Measurements from ENCODE around the gene KRTAP5-6.

The KRTAP5-6 gene

GRCh38 chr11:1696608-1697570 is at the start of gene KRTAP5-6:
Gene KRTAP5-6 (plus strand): TSS chr11:1697195. CDS start chr11:1697246, 51 bp downstream.
- intact Hi-C loops (cut with micrococcal nuclease) = no loop called here
- Mint-ChIP-seq H3K36me3 (ENCODE audit: low read depth) (no peaks in the 10 kb centered on the region), H3K27me3 (peaks cover 81% of the 10 kb centered on the region), H3K4me3 (no peak within 1 kb of the TSS), H3K9me3 (no peaks in the 10 kb centered on the region), H3K27ac (no peak within 1 kb of the TSS), H3K4me1 (ENCODE audit: low read depth) (peaks cover 11% of the 10 kb centered on the region)

- Mint-ChIP-seq H3K36me3 (ENCODE audit: low read depth) (no peaks in the 10 kb centered on the region), H3K27me3 (peaks cover 37% of the 10 kb centered on the region), H3K4me1 (ENCODE audit: low read depth) (no peaks in the 10 kb centered on the region), H3K9me3 (no peaks in the 10 kb centered on the region), H3K4me3 (no peak overlapping the region), H3K27ac (no peak overlapping the region)
- intact Hi-C loops (cut with micrococcal nuclease) = no loop called here
Measured at GRCh38 chr11:1647901-1648652, 48.9 kb upstream of the KRTAP5-6 start.

DNA sequence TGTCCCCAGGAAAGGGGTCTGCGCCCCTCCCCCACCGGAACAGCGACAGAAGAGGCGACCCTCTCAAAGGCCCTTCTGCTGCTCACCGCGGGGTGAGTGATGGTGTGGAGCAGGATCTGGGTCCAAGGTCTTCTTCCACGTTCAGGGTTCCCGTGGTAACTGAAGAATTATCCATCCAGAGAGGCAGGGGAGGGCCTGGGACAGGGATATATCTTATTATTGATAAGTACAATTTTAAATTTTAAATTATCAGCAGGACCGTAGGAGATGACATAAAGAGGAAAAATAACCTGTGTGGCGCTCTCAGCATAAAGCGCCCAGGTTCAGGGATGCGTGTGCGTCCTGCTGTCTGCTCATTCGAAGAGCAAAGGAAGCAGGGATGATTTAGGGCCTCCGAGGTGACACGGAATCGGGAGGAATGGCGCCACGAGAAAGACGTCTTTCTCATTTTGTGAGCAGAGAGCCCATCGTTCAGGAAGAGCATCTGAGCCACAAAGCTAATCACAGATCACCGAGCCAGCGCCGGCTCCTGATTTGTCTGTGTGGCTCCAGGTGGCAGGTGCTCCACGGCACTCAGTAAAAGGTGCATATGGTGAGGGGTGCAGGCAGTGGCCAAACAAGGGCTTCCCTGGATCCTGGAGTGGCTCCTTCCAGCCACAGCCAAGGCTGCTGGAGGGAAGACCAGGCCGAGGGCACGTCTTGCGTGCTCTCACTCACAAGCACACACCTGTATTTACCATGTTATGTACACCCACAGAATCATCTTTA is 48.2 kb upstream of the KRTAP5-6 start:
- Mint-ChIP-seq H3K36me3 (ENCODE audit: low read depth) (no peaks in the 10 kb centered on the region), H3K4me1 (ENCODE audit: low read depth) (no peaks in the 10 kb centered on the region), H3K27ac (no peak overlapping the region), H3K4me3 (no peak overlapping the region), H3K9me3 (no peaks in the 10 kb centered on the region), H3K27me3 (peaks cover 41% of the 10 kb centered on the region)
- intact Hi-C loops (cut with micrococcal nuclease) = no loop called here

DNA sequence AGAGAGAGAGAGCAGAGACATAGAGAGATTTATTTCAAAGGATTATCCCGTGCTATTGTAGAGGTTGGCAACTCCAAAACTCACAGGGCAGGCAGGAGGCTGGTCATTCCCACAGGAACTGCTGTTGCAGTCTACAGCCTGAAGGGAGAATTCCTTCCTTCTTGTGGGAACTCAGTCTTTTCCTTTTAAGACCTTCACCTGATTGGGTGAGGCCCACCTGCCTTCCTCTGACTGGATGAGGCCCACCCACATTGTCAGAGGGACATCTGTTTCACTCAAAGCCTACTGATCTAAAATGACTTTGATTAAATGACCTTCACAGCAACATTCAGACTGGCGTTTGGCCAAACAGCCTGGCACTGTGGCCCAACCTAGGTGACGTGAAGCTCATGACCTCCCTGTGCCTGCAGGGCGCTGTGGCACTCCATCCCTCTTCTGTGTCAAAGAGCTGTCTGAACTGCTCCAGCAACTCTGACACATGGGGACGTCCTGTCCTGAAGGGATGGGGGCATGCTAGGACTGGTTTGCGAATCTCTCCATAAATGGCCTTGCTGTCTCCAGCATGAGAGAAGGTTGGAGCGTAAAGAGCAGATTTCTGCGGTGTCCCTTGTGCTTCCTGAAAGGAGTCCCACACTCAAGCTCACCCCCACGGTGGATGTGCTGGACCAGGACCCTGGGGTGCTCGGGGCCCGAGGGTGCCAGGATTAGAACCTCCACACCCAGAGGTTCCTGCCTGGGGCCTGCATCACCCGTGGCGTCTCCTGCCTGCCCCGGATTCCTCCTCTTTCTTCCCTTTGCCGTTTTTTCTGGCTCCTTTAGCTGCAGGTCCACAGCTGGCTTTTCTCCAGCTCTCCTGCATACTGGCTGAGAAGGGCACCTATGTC is 46.7 kb upstream of the KRTAP5-6 start:
- intact Hi-C loops (cut with micrococcal nuclease) = loop anchor here (10.0 kb wide), 1 partner anchor 505 kb away; no protein-coding TSS in a partner anchor
- H3K4me1 Mint-ChIP-seq (ENCODE audit: low read depth) = no peaks in the 10 kb centered on the region
- no peaks in the 10 kb centered on the region for H3K36me3 Mint-ChIP-seq (ENCODE audit: low read depth)
- H3K27me3 Mint-ChIP-seq = peaks cover 42% of the 10 kb centered on the region
- H3K27ac Mint-ChIP-seq = no peak overlapping the region
- no peak overlapping the region for H3K4me3 Mint-ChIP-seq
- no peaks in the 10 kb centered on the region for H3K9me3 Mint-ChIP-seq

DNA sequence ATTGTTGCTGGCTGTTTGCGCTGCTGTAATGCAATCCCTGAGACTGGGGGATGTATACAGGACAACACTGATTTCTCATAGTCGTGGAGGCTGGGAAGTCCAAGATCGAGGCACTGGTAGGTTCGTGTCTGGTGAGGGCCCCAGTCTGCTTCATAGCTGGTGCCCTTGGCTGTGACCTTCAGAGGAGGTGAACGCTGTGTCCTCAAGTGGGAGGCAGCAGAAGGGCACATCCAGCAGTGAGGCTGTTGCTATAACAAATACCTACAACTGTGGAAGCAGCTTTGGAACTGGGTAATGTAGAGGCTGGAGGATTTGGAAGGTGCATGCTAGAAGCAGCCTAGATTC is 46.1 kb upstream of the KRTAP5-6 start:
- peaks cover 45% of the 10 kb centered on the region for H3K27me3 Mint-ChIP-seq
- no peak overlapping the region for H3K27ac Mint-ChIP-seq
- intact Hi-C loops (cut with micrococcal nuclease) = loop anchor here (10.0 kb wide), 1 partner anchor 504 kb away; no protein-coding TSS in a partner anchor
- no peaks in the 10 kb centered on the region for H3K9me3 Mint-ChIP-seq
- H3K36me3 Mint-ChIP-seq (ENCODE audit: low read depth) = no peaks in the 10 kb centered on the region
- no peak overlapping the region for H3K4me3 Mint-ChIP-seq
- H3K4me1 Mint-ChIP-seq (ENCODE audit: low read depth) = no peaks in the 10 kb centered on the region

DNA sequence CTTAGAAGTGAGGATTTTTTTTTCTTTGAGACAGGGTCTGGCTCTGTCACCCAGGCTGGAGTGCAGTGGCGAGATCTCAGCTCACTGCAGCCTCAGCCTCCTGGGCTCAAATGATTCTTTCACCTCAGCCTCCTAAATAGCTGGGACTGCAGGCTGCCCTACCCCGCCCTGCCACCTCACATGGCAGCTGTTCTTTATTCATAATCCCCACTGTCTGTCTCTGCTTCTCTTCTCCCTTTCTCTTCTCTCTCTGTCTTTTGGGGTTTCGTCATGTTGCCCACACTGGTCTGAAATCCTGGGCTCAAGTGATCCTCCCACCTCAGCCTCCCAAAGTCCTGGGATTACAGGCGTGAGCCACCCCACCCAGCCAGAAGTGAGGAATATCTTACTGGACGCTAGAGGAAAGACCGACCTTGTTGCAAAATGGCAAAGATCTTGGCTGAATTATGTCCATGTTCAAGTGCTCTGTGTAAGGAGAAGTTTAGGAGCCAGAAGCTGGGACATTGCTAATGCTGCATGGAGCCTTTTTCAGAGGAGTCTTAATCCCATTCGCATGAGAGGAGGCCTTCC is 45.5 kb upstream of the KRTAP5-6 start:
- H3K27me3 Mint-ChIP-seq = peaks cover 47% of the 10 kb centered on the region
- H3K27ac Mint-ChIP-seq = no peak overlapping the region
- H3K4me3 Mint-ChIP-seq = no peak overlapping the region
- H3K9me3 Mint-ChIP-seq = no peaks in the 10 kb centered on the region
- intact Hi-C loops (cut with micrococcal nuclease) = loop anchor here (10.0 kb wide), 1 partner anchor 503 kb away; no protein-coding TSS in a partner anchor
- H3K36me3 Mint-ChIP-seq (ENCODE audit: low read depth) = no peaks in the 10 kb centered on the region
- H3K4me1 Mint-ChIP-seq (ENCODE audit: low read depth) = no peaks in the 10 kb centered on the region

- no peak overlapping the region for H3K27ac Mint-ChIP-seq
Measured at GRCh38 chr11:1652026-1652425, 45.0 kb upstream of the KRTAP5-6 start.

GRCh38 chr11:1652442-1652770 is 44.6 kb upstream of the KRTAP5-6 start:
- Mint-ChIP-seq H3K36me3 (ENCODE audit: low read depth) (no peaks in the 10 kb centered on the region), H3K4me1 (ENCODE audit: low read depth) (no peaks in the 10 kb centered on the region), H3K9me3 (no peaks in the 10 kb centered on the region), H3K27ac (no peak overlapping the region), H3K4me3 (no peak overlapping the region), H3K27me3 (peaks cover 52% of the 10 kb centered on the region)
- intact Hi-C loops (cut with micrococcal nuclease) = loop anchor here (10.0 kb wide), 1 partner anchor 502 kb away; no protein-coding TSS in a partner anchor

More at GRCh38 chr11:1652026-1652425, 45.0 kb upstream of the KRTAP5-6 start:
- Mint-ChIP-seq H3K36me3 (ENCODE audit: low read depth) (no peaks in the 10 kb centered on the region), H3K27me3 (peaks cover 51% of the 10 kb centered on the region), H3K4me3 (no peak overlapping the region), H3K9me3 (no peaks in the 10 kb centered on the region), H3K4me1 (ENCODE audit: low read depth) (no peaks in the 10 kb centered on the region)
- intact Hi-C loops (cut with micrococcal nuclease) = loop anchor here (10.0 kb wide), 1 partner anchor 503 kb away; no protein-coding TSS in a partner anchor

DNA sequence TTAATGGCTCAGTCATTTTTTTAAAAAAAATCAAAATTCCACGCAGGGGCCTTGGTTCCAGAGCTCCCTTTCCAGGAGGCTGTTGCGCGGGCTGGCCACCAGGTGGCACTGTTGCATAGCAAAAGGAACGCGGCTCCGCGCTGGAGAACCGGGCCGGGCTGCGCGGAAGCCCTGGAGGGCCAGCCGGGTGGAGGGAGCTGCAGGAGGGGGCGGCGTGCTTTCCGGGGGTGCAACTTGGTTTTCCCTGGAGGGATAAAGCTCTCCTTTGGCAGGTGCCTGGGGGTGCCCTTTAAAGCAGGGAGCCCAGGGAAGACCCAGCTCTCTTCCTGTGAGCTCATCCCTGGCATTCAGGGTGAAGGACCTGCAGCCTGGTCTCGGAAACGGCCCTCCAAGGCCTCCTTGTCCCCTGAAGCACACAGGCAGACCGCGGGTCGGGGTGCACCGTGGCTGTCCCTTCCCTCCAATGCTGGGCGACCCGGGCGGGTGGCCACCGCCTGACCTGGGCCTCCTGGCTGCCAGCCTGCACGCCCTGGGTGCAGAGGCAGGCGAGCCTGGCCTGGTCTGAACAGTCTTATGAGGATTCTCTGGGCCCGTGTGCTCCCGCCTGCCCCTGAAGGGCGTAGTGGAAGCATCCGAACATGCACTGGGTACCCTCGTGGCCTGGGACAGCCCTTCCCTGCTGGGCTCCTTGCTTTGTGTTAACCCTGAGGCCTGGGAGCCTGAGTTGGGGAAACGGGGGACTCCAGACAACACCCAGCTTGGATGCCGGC is 44.0 kb upstream of the KRTAP5-6 start:
- no peak overlapping the region for H3K4me3 Mint-ChIP-seq
- no peak overlapping the region for H3K27ac Mint-ChIP-seq
- H3K27me3 Mint-ChIP-seq = peaks cover 55% of the 10 kb centered on the region
- no peaks in the 10 kb centered on the region for H3K9me3 Mint-ChIP-seq
- intact Hi-C loops (cut with micrococcal nuclease) = loop anchor here (10.0 kb wide), 1 partner anchor 502 kb away; no protein-coding TSS in a partner anchor
- no peaks in the 10 kb centered on the region for H3K4me1 Mint-ChIP-seq (ENCODE audit: low read depth)
- no peaks in the 10 kb centered on the region for H3K36me3 Mint-ChIP-seq (ENCODE audit: low read depth)

- Mint-ChIP-seq H3K27ac (no peak overlapping the region), H3K9me3 (no peaks in the 10 kb centered on the region), H3K36me3 (ENCODE audit: low read depth) (no peaks in the 10 kb centered on the region), H3K4me3 (no peak overlapping the region), H3K4me1 (ENCODE audit: low read depth) (no peaks in the 10 kb centered on the region), H3K27me3 (peaks cover 63% of the 10 kb centered on the region)
- intact Hi-C loops (cut with micrococcal nuclease) = loop anchor here (10.0 kb wide), 1 partner anchor 501 kb away; no protein-coding TSS in a partner anchor
Measured at GRCh38 chr11:1653541-1654387, 43.2 kb upstream of the KRTAP5-6 start.

- Mint-ChIP-seq H3K27me3 (peaks cover 69% of the 10 kb centered on the region), H3K4me3 (no peak overlapping the region), H3K36me3 (ENCODE audit: low read depth) (no peaks in the 10 kb centered on the region), H3K9me3 (no peaks in the 10 kb centered on the region), H3K27ac (no peak overlapping the region), H3K4me1 (ENCODE audit: low read depth) (no peaks in the 10 kb centered on the region)
- intact Hi-C loops (cut with micrococcal nuclease) = loop anchor here (10.0 kb wide), 1 partner anchor 500 kb away; no protein-coding TSS in a partner anchor
Measured at GRCh38 chr11:1654388-1655167, 42.4 kb upstream of the KRTAP5-6 start.

Measured in dendritic cell treated with granulocyte-macrophage colony-stimulating factor and Interleukin-4, amounts not matched to agents 40 ng/mL and 50 ng/mL, for 4 days (primary cell).